GM19452 (cell line): ENCODE results near the gene DNAH17.

Source experiments
- ATAC-seq: cut with Tn5 transposase; IDR thresholded peaks from one replicate; pipeline ENCODE4 v1.9.1; 2021; ENCODE audit not compliant: unreplicated experiment

The DNAH17 gene

GRCh38 chr17:78399028-78399692 is 178.0 kb downstream of the DNAH17 start:
- ATAC-seq: no peak

- no peak for ATAC-seq
Observed at GRCh38 chr17:78398390-78398789, 178.8 kb downstream of the DNAH17 start.

DNA sequence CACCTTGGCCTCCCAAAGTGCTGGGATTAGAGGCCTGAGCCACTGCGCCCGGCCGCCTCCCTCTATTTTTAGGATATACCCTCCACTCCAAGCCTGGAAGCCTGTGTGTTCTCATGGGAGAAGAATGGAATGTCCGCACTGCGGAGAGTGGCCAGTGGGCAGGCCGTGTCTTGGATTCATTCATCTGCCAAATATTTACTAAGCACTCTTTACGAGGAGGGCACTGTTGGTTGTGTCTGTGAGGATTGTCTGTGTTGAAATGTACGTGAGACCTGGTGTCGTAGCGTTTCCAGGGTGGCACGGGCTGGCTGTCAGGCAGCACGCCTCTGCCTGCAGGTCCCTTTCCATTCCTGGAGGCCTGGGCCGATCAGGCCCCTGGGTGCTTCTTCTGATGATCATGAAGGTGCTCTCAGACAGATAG is 179.5 kb downstream of the DNAH17 start:
- ATAC-seq: no peak

GRCh38 chr17:78396441-78397337 is 180.5 kb downstream of the DNAH17 start:
- ATAC-seq: no peak

- no peak for ATAC-seq
Observed at GRCh38 chr17:78395155-78395554, 182.0 kb downstream of the DNAH17 start.

GRCh38 chr17:78394209-78394608 is 183.0 kb downstream of the DNAH17 start:
- ATAC-seq: no peak

DNA sequence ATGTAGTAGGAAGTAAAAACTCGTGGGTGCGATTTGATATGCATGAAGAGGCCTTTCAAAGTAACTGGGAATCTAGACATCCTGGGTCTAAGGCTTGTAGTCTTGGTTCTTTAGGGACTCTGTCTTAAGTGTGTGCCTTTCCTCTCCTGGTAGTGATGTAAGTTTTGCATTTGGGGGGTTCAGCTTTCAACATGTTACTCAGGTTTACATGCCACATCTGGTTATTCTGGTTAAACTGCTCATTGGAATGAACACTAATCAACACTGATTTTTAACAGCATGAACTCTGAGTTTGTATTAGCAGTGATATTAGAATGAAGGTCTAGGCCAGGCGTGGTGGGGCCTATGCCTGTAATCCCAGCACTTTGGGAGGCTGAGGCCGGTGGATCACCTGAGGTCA is 183.6 kb downstream of the DNAH17 start:
- no peak for ATAC-seq

DNA sequence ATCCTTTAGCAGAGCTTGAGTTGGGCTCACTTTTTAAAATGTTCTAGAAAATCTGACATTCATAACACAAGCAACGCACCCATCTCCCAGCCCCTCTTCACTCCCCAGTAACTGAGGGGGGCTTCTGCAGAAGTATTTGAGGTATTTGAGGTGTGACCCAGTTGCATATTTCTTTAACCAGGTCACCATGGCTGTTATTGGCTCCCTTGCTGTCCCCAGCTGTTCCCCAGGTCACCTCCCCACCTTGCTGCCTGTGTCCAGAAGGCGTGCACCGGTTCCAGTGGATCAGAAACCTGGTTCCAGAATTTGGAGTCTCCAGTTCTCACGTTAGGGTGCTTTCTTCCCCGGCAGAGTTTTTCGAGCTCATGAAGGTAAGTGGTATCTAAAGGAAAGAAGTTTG is 184.9 kb downstream of the DNAH17 start:
- no peak for ATAC-seq

GRCh38 chr17:78391843-78392242 is 185.4 kb downstream of the DNAH17 start:
- ATAC-seq: no peak

GRCh38 chr17:78391051-78391431 is 186.2 kb downstream of the DNAH17 start:
- no peak for ATAC-seq

GRCh38 chr17:78390241-78391050 is 186.8 kb downstream of the DNAH17 start:
- ATAC-seq: no peak

GRCh38 chr17:78387977-78388941 is 188.9 kb downstream of the DNAH17 start:
- ATAC-seq: no peak

GRCh38 chr17:78384479-78385175 is 192.6 kb downstream of the DNAH17 start:
- ATAC-seq: no peak

GRCh38 chr17:78383725-78384471 is 193.3 kb downstream of the DNAH17 start:
- no peak for ATAC-seq

GRCh38 chr17:78381601-78382232 is 195.5 kb downstream of the DNAH17 start:
- no peak for ATAC-seq

GRCh38 chr17:78380370-78380769 is 196.8 kb downstream of the DNAH17 start:
- no peak for ATAC-seq

DNA sequence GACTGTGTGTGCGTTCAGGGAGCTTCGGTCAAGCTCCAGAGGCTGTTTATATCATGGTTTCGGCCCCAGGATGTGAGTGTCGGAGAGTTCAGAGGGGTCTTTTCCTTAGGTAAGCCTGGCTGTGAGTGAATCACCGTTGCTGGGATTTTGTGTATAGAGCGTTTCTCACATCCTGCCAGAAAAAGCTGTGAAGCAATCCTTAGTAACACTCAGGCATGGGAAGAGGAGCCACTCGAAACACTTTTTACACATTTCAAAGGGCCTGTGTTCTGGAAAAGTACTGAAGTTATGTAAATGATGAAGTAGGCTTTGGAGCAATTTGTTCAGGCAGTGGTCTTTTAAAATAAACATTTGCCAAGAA is 198.1 kb downstream of the DNAH17 start:
- ATAC-seq: no peak

DNA sequence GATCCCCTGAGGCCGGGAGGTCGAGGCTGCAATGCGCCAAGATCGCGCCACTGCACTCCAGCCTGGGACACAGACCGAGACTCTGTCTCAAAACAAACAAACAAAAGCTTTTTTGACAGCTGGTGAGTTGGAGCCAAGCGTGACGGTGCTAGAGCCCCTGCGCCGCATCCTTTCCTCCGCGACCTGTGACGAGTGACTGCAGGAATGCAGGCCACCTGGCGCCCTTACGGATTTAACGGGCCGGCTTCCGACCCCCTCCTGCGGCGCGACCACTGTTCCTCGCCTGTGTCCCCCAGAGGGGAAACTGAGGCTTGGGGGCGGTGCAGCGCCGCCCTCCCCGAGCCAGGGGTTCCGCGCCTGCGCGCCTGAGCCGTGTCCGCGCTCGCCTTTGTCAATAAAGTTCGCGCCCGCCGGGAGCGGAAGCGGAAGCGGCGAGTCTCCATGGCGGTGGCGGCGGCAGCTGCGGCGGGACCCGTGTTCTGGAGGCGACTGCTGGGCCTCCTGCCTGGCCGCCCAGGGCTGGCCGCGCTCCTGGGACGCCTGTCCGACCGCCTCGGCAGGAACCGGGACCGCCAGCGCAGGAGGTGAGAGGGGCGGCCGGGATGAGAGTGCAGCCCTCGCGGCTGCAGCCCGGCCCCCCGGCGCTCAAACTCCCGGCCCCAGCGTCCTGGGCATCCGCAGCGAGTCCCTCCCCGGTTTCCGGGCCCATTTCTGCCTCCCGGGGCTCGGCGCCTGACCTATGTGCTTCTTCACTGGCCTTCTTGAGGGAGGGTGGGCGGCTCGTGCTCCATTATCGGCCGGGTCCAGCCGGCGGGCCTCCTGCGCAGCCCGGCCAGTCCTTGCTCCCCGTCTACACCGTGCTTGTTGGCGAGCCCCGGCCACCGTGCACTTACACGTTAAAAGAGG is 198.7 kb downstream of the DNAH17 start, which contains the start of gene PGS1:
Gene PGS1 (plus strand): TSS at position 425 of the 906 bp plus-strand sequence. CDS start 17 bp downstream, at position 442.
- ATAC-seq: peak; percentile 60
